ENCODE data around the gene TBC1D22A.

The TBC1D22A gene

GRCh38 chr22:47091921-47092700 is 329.7 kb downstream of the TBC1D22A start:
- DNase-seq: no peak

DNA sequence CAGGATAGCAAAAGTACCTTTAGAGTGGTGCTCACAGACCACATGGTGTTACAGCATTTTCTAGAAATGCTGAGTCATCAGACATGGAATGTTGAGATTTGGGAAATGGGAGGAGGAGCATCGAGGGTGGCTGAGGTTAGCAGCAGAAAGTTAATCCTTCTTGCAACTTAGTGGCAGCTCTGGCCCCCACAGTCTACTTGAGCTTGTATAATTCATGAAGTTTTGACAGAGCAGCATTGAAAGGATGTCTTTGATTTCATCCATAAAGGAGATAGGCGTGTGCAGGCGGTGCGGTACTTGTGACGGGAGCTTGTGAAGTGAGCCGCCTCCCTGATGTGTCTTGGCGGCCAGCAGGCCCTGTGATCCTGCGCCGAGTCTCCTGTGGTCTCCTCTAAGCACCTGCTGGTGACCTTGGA is 330.5 kb downstream of the TBC1D22A start:
- DNase-seq: no peak

- DNase-seq: no peak
These were observed 331.3 kb downstream of the TBC1D22A start for GRCh38 chr22:47093720-47094119.

DNA sequence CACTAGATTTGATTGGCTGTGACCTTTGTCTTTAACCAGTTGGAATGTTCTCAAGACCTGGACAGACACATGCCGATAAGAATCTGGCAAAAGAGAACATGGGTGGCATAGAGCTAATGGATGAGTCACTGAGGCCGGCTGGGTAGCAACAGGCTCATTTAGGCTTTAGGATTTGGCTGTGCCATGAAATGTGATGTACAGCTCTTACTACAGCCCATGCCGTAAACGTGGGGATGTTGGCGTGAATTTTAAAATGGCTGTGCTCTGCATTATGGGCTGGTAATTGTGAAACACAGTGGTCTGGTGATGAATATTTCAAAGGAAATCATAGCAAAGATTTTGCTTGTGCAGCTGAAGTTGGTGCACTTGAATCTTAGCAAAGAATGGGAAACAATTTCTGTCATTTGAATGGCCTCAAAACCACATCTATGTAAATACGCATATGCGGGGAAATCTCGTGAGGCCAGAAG is 332.4 kb downstream of the TBC1D22A start:
- DNase-seq: no peak

- no peak for DNase-seq
These were observed 333.1 kb downstream of the TBC1D22A start for GRCh38 chr22:47095395-47096122.

DNA sequence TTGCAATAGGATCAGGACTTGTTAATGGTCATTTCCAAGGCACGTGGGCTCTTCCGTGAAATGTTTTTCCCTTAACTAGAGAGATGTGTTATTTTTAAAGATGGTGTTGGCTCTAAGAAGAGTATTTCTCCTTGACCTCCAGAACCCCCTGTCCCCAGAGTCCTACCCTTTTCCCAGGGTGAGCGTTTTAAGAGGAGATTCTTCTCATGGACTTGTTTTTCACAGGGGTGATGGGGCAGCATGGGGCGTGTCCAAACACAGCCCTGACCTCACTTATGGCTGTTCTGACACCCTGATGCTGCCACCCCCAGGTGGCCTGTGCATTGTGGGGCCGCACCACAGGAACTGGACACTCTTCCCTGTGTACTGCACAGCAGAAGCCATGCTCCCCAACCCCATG is 335.7 kb downstream of the TBC1D22A start:
- DNase-seq: no peak

DNA sequence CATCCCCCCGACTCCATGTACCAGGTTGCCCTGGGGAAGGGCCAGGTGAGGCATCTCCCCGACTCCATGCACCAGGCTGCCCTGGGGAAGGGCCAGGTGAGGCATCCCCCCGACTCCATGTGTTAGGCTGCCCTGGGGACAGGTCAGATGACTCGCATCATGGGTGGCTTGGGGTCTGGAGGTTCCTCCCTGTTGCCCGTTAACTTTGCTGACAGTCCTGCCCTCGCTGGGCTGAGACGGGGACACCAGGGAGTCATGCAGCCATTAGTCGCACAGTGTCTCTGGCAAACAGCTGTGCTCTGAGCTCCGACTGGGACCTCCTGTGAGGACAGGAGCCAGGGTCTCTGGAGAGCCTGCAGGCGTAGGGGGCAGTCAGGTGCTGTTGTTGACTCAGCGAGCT is 336.1 kb downstream of the TBC1D22A start:
- no peak for DNase-seq

GRCh38 chr22:47100019-47100418 is 337.6 kb downstream of the TBC1D22A start:
- no peak for DNase-seq

- DNase-seq: no peak
These were observed 338.3 kb downstream of the TBC1D22A start for GRCh38 chr22:47100646-47101200.

- DNase-seq: no peak
These were observed 339.0 kb downstream of the TBC1D22A start for GRCh38 chr22:47101321-47101885.

GRCh38 chr22:47102081-47102480 is 339.6 kb downstream of the TBC1D22A start:
- DNase-seq: no peak

DNA sequence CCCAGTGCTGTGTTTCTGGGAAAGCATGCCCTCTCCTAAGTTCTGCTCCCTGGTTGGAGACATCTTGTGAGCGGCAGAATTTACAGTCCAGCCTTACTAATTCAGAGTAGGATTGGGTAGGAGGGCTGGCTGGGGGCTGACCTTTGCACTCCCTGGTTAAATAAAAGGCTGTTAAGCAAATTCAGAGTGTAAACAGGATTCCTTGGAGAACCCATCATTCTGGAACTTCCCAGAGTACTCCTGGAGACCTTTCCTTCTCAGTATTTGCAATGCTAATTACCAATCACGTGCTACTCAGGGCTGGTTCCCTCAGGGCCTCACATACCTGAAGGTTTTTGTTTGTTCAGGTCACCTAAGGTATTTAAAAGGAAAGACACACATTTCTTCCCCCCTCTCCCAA is 340.2 kb downstream of the TBC1D22A start:
- DNase-seq: no peak

GRCh38 chr22:47105085-47105484 is 342.6 kb downstream of the TBC1D22A start:
- DNase-seq: no peak

GRCh38 chr22:47106806-47107205 is 344.4 kb downstream of the TBC1D22A start:
- DNase-seq: no peak

GRCh38 chr22:47107431-47107830 is 345.0 kb downstream of the TBC1D22A start:
- no peak for DNase-seq

DNA sequence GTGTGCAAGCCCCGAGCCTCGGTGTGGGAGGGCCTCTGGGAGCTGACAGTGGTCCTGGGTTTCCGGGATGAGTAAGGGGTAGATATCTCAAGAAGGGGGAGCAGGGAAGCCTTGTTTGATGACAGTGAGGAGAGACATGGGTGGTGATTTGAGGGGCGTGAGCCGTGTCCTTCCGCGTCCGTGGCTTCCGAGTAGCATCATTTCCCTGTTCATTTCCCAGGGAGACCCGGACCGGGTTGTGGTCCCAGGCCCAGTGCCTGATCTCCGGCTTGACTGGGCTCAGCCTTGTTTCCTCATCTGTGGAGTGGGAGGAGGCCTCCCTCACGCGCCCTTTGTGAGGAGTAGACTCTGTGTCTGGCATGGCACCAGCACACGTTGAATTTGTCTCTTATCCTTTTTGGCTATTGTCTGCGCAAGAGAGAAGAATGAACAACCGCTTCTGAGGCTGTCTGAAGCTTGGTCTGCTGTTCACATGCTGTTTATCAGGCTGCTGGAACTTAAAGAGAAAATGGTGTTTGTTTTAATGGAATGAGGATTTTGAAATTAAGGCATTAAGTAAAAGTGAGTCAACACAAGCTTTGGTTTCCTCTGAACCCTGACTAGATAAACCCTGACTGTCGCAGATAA is 348.5 kb downstream of the TBC1D22A start:
- no peak for DNase-seq

GRCh38 chr22:47111626-47112581 is 349.5 kb downstream of the TBC1D22A start:
- DNase-seq: no peak

DNA sequence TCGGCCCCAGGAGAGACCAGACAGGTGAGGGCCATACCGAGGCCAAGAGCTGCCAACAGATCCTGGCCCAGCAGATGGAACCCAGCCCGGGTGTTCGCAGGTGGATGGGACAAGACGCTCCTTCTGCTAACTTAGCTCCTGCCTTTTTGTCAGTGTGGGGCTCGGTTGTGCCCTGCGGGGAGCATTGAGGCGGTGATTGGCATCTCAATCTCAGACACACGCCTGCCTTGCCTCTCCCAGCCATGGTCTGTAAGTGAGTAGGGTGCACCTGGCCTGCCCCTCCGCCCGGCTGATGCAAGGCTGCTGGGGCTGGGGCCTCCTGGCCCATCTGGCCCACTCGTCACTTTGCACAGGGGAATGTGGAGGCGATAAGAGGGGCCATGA is 350.1 kb downstream of the TBC1D22A start:
- DNase-seq: peak; percentile 83

DNA sequence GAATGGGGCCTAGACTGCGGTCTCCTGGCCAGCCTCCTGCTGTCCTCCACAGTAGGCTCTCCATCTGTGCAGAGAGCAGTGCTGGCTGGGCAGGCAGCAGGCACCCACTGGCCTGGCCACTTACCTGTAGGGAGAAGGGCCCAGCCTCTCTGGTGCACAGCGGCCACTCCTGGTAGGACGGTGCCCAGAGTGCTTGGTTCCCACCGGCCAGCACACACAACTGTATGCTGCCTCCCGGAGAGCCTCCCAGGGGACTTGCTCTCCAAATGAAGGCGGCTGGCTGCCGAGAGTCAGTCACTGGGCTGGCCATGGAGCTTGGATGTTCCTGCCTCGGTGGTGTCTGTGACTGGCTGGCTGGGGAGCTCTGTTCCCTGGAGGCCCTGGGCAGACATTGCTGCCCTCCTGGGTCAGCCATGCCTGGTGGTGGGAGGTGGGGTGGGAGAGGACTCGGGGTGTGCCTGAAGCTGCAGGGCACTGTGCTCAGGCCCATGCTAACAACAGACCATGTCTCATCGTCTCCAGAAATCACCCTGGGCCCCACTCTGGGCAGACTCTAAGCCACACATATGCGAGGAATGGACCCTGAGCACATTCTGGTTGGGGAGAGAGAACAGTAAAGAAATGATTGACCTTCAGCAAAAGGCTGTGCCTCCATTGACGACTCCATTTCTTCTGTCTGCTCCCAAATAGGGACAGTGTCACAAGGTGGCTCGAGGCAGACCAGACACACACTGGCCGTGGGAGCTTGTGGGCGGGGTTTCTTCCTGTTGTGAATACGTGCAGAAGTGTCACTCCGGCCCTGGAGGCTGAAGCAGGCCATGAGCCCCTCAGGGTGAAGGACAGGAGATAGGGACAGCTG is 350.8 kb downstream of the TBC1D22A start:
- peak; percentile 38 for DNase-seq

GRCh38 chr22:47113853-47114415 is 351.5 kb downstream of the TBC1D22A start:
- no peak for DNase-seq
